A673 (cell line): ENCODE results near the gene SLC31A1. TPM values are rescaled to one million over a fixed set of nuclear protein-coding genes. Genes with fewer than 3 reads are reported as not detected.

Source experiments
- BruUV-seq: library from RNA; stranded (reverse); fragments of 400-500 nt; replicated peaks from 2 replicates; lab custom pipeline; 2021; lab: Mats Ljungman, UMichigan
- CTCF ChIA-PET: fragments of 300-600 bp; sonication (Branson Sonifier 250); formaldehyde crosslinking; loops from one replicate; lab custom pipeline; 2022; ENCODE audit warnings: antibody characterized with exemption; lab: Charles Lee
- POLR2A ChIA-PET: fragments of 300-600 bp; sonication (Branson Sonifier 250); formaldehyde crosslinking; loops from one replicate; lab custom pipeline; 2022; ENCODE audit warnings: antibody characterized with exemption; ENCODE audit not compliant: low non-redundant PET; lab: Charles Lee
- DNase-seq: peaks from one replicate; pipeline ENCODE4 v3.0.0-alpha.2; 2015; ENCODE audit warnings: low spot score
- H3K27ac ChIP-seq: fragments of 200-600 bp; sonication (generic); 2 replicates; pipeline ENCODE4 v1.5.1; 2016; ENCODE audit warnings: mixed run types, low read depth, mild to moderate bottlenecking, mixed read lengths, antibody characterized with exemption, low read length; ENCODE audit not compliant: poor library complexity, severe bottlenecking
- H3K27me3 ChIP-seq: fragments of 200-600 bp; sonication (generic); replicated peaks from 2 replicates; pipeline ENCODE4 v1.6.1; 2017; ENCODE audit warnings: mixed run types, low read depth, mild to moderate bottlenecking, mixed read lengths, antibody characterized with exemption, low read length; ENCODE audit not compliant: insufficient read depth, poor library complexity
- H3K36me3 ChIP-seq: fragments of 200-600 bp; sonication (generic); 2 replicates; pipeline ENCODE4 v1.6.1; 2016; ENCODE audit warnings: mixed run types, mild to moderate bottlenecking, mixed read lengths, antibody characterized with exemption, low read length; ENCODE audit not compliant: insufficient read depth, poor library complexity, severe bottlenecking
- H3K4me1 ChIP-seq: fragments of 200-600 bp; sonication (generic); 2 replicates; pipeline ENCODE4 v1.6.1; 2017; ENCODE audit warnings: mixed run types, mild to moderate bottlenecking, mixed read lengths, antibody characterized with exemption, low read length; ENCODE audit not compliant: insufficient read depth, poor library complexity, severe bottlenecking
- H3K4me3 ChIP-seq: fragments of 200-600 bp; sonication (generic); 2 replicates; pipeline ENCODE4 v1.5.1; 2016; ENCODE audit warnings: low read depth, mixed run types, mild to moderate bottlenecking, mixed read lengths, low read length; ENCODE audit not compliant: poor library complexity, severe bottlenecking
- H3K9me3 ChIP-seq: fragments of 200-600 bp; sonication (generic); 2 replicates; pipeline ENCODE4 v1.6.1; 2016; ENCODE audit warnings: mixed run types, low read depth, mild to moderate bottlenecking, mixed read lengths, antibody characterized with exemption, low read length; ENCODE audit not compliant: poor library complexity, severe bottlenecking
- CTCF ChIP-seq: fragments of 300-800, 200-600 bp; sonication (generic); conservative IDR thresholded peaks from 2 replicates; pipeline ENCODE4 v1.5.1; 2017; ENCODE audit warnings: low read depth, mild to moderate bottlenecking, antibody characterized with exemption, low read length, moderate library complexity, mixed read lengths
- EZH2 ChIP-seq: fragments of 200-600 bp; sonication (generic); IDR thresholded peaks from 2 replicates; pipeline ENCODE4 v1.6.1; 2017; ENCODE audit warnings: borderline replicate concordance, low read depth, mild to moderate bottlenecking, mixed read lengths, antibody characterized with exemption, low read length; ENCODE audit not compliant: poor library complexity, severe bottlenecking
- intact Hi-C: fragments of 100-400 bp; cut with micrococcal nuclease; formaldehyde crosslinking; loops from one replicate; pipeline ENCODE4 v1.10.0; 2022; ENCODE audit not compliant: unreplicated experiment
- total RNA-seq: library from RNA; stranded (reverse); gene quantifications from 2 replicates; pipeline ENCODE4 v1.2.3, GENCODE V29; 2021

SLC31A1 gene
- total RNA-seq, 1 experiment from 2014 or later, result 32.7 TPM

DNA sequence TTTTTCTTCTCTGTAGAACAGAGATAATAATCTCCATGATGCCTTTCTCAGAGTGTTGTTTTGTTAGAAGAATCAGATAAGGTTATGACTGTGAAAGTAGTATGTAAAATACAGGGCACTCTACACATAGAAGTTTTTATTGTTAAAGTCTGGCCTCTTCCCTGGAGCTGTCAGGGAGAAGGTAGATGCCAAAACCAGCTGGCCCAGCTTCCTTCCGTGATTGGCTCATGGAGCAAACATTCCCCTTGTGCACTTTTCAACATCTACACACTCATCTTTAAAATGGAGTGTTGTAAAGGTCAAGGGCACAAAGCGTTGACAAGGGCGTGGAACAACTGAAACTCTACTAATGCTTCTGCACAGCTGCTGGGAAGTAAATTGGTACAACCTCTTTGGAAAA lies 89.2 kb downstream of the SLC31A1 start:
- Histone ChIP-seq H3K9me3 (no peaks in the 10 kb centered on the region), H3K4me1 (no peaks in the 10 kb centered on the region), H3K27ac (no peak overlapping the region), H3K4me3 (no peak overlapping the region), H3K36me3 (no peaks in the 10 kb centered on the region), H3K27me3 (no peaks in the 10 kb centered on the region)
- intact Hi-C loops, result loop anchor here (10.0 kb wide), 1 partner anchor 344 kb away; no protein-coding TSS in a partner anchor
- DNase-seq, result no peak
- CTCF ChIA-PET, result interaction anchor here (0.6 to 1.3 kb wide), 2 partner anchors 85 to 347 kb away, joined by 3 to 5 read pairs; no protein-coding TSS in a partner anchor
- no peak for TF ChIP-seq EZH2
- no peak for TF ChIP-seq CTCF
- no TSS peak for BruUV-seq
- POLR2A ChIA-PET, result no interaction called here

GRCh38 chr9:113311961-113312360 lies 90.6 kb downstream of the SLC31A1 start:
- no peaks in the 10 kb centered on the region for H3K4me1 ChIP-seq
- H3K4me3 ChIP-seq, result no peak overlapping the region
- POLR2A ChIA-PET, result no interaction called here
- CTCF ChIA-PET, result no interaction called here
- TF ChIP-seq CTCF (no peak), EZH2 (no peak)
- DNase-seq, result no peak
- H3K9me3 ChIP-seq, result no peaks in the 10 kb centered on the region
- intact Hi-C loops, result loop anchor here (10.0 kb wide), 1 partner anchor 343 kb away; no protein-coding TSS in a partner anchor
- no peaks in the 10 kb centered on the region for H3K27me3 ChIP-seq
- H3K27ac ChIP-seq, result no peak overlapping the region
- BruUV-seq, result no TSS peak
- no peaks in the 10 kb centered on the region for H3K36me3 ChIP-seq

DNA sequence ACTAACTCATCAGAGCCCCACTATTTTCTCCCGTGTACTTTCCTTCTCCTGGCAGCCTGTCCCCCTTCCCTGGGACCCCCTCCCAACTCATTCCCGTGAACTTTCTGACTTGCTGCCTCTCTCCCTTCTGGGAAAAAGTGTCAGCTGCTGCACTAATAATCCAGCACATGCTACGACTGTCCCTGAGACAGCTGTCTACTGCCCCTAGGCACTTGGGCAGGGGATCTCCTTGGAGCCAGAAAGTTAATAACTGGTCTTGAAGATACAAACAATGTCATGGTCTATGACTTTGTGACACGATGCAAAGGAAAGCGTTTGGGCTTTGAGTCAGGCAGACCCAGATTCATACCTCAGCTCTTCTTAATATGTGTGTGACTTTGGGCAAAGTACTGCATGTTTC lies 91.9 kb downstream of the SLC31A1 start:
- Histone ChIP-seq H3K27me3 (no peaks in the 10 kb centered on the region), H3K27ac (no peak overlapping the region), H3K9me3 (no peaks in the 10 kb centered on the region), H3K4me1 (no peaks in the 10 kb centered on the region), H3K4me3 (no peak overlapping the region), H3K36me3 (no peaks in the 10 kb centered on the region)
- intact Hi-C loops, result loop anchor here (10.0 kb wide), 1 partner anchor 342 kb away; no protein-coding TSS in a partner anchor
- no peak for TF ChIP-seq CTCF
- TF ChIP-seq EZH2, result no peak
- no peak for DNase-seq
- CTCF ChIA-PET, result no interaction called here
- POLR2A ChIA-PET, result no interaction called here
- BruUV-seq, result no TSS peak

Other genes starting within 250 kb of the SLC31A1 start
- gene ZNF883, start 209.4 kb upstream of the SLC31A1 start, total RNA-seq, result 3.9 and 4.0 TPM in 2 replicates
- 5.4 TPM in 2 replicates for gene ZFP37, start 164.8 kb upstream of the SLC31A1 start, total RNA-seq
- 2.8 and 3.4 TPM in 2 replicates for gene SLC31A2, start 70.5 kb upstream of the SLC31A1 start, total RNA-seq
- gene FKBP15, start 267 bp upstream of the SLC31A1 start, total RNA-seq, result 22.0 and 23.5 TPM in 2 replicates
- gene CDC26, start 54.0 kb downstream of the SLC31A1 start, total RNA-seq, result 17.9 and 25.4 TPM in 2 replicates
- 54.4 and 59.8 TPM in 2 replicates for gene PRPF4, start 54.1 kb downstream of the SLC31A1 start, total RNA-seq
- not detected in 2 replicates for gene RNF183, start 81.8 kb downstream of the SLC31A1 start, total RNA-seq
- gene WDR31, start 118.7 kb downstream of the SLC31A1 start, total RNA-seq, result 1.3 and 2.4 TPM in 2 replicates
- gene BSPRY, start 128.0 kb downstream of the SLC31A1 start, total RNA-seq, result not detected in 2 replicates
- gene HDHD3, start 155.4 kb downstream of the SLC31A1 start, total RNA-seq, result 9.2 and 9.4 TPM in 2 replicates
- 18.9 and 20.9 TPM in 2 replicates for gene ALAD, start 179.7 kb downstream of the SLC31A1 start, total RNA-seq
- gene POLE3, start 189.1 kb downstream of the SLC31A1 start, total RNA-seq, result 98.1 and 109 TPM in 2 replicates
- gene C9orf43, start 189.2 kb downstream of the SLC31A1 start, total RNA-seq, result 0.81 and 1.5 TPM in 2 replicates
- 19.2 and 19.8 TPM in 2 replicates for gene RGS3, start 242.2 kb downstream of the SLC31A1 start, total RNA-seq